Retinal pigment epithelial cell (primary cell): ENCODE results near the gene SDK1.

Experiments
- DNase-seq: peaks from one replicate; pipeline ENCODE4 v3.0.0-alpha.2; 2010; ENCODE audit warnings: low read depth
- H3K4me3 ChIP-seq: 2 replicates; pipeline ENCODE4 v1.5.1; 2011; ENCODE audit warnings: mild to moderate bottlenecking, low read length, control low read depth, moderate library complexity
- TF ChIP-seq, protein P1 (sequence below): conservative IDR thresholded peaks from 2 replicates; pipeline ENCODE4 v1.5.1; 2011; ENCODE audit warnings: low read depth, low read length, control low read depth, inconsistent platforms

Gene SDK1

DNA sequence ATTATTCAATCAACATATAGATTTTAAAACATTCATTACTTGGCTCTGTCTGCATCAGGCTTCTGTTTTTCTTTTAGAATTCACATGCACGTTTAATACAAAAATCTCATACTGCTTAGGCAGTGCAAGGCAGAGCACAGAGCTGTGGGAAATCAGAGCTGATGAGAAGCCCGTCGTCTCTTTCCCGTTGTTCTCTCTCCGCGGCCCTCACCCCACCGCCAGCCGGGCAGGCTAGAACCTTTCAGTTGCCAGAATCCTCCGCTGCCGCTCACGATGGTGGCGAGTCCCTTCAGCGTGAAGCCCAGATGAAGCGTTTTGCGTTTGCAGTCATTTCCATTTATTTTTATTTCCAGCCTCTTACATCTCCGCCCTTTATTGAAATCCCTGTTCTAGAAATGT lies 648.2 kb downstream of the SDK1 start:
- no peak for DNase-seq
- TF ChIP-seq, protein P1, sequence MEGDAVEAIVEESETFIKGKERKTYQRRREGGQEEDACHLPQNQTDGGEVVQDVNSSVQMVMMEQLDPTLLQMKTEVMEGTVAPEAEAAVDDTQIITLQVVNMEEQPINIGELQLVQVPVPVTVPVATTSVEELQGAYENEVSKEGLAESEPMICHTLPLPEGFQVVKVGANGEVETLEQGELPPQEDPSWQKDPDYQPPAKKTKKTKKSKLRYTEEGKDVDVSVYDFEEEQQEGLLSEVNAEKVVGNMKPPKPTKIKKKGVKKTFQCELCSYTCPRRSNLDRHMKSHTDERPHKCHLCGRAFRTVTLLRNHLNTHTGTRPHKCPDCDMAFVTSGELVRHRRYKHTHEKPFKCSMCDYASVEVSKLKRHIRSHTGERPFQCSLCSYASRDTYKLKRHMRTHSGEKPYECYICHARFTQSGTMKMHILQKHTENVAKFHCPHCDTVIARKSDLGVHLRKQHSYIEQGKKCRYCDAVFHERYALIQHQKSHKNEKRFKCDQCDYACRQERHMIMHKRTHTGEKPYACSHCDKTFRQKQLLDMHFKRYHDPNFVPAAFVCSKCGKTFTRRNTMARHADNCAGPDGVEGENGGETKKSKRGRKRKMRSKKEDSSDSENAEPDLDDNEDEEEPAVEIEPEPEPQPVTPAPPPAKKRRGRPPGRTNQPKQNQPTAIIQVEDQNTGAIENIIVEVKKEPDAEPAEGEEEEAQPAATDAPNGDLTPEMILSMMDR: no peak
- no peak overlapping the region for H3K4me3 ChIP-seq

DNA sequence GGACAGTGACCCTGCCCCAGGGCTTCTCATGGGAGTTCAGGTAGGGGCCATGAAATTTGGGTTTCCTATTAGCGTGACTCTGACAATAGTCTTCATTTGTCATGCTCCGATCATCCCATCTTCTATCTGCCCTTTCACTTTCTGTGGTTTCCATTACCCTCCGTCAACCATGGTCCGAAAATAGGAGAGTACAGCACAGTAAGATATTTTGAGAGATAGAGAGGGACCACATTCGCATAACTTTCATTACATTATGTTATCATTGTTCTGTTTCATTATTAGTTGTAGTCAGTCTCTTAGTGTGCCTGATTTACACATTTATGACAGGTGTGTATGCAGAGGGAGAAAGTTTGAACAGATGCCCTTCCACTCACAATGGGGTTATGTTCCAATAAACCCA lies 649.2 kb downstream of the SDK1 start:
- H3K4me3 ChIP-seq: no peak overlapping the region
- TF ChIP-seq, protein P1: no peak
- no peak for DNase-seq

DNA sequence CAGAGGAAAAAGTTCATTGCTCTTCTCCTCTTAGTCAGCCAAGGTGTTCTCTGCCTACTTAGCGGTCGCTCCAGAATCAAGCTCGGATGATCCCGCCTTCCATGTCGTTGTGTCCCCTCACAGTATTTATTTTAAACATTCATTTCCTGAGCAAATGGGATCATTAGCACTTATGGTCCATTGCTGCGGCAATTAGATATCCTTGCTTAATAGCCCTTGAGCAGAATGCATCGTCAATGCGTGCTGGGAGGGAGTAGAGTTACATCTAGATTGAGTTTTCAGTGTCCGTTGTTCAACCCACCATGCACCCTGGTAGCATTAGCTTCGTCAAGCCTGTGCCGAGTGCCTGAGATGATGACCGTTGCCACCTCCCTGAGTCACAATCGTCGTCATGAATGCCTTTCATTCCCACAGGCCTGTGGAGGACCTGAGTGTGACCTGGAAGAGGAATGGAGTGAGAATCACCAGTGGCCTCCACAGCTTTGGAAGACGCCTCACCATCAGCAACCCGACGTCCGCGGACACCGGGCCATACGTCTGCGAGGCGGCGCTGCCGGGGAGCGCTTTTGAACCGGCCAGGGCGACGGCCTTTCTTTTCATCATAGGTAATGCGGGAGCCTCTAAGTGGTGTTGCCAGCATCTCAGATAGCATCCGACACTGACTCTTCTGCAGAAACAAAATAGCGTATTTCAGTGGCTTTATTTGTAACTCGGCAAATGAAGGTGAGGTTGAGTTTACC lies 650.4 kb downstream of the SDK1 start:
- no peak for DNase-seq
- TF ChIP-seq, protein P1: no peak
- H3K4me3 ChIP-seq: no peak overlapping the region

DNA sequence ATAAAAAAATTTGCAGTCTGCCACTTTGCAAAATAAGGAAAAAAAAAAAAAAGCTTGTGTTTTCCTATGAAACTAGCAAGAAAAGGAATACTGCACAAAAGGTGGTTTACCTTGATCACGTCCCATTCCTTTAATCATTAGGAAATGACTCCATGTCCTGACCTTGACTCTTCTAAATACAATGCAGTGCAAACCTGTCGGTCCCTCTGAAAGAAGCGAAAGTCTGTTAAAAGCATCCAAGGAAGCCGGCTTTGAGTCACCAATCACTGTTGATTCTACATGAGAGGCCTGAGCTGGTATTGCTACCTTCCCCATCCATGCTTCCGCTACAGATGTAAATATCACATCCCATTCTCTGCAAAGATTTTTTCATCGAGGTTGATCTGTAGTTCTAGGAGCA lies 652.1 kb downstream of the SDK1 start:
- TF ChIP-seq, protein P1: no peak
- no peak for DNase-seq
- no peak overlapping the region for H3K4me3 ChIP-seq

DNA sequence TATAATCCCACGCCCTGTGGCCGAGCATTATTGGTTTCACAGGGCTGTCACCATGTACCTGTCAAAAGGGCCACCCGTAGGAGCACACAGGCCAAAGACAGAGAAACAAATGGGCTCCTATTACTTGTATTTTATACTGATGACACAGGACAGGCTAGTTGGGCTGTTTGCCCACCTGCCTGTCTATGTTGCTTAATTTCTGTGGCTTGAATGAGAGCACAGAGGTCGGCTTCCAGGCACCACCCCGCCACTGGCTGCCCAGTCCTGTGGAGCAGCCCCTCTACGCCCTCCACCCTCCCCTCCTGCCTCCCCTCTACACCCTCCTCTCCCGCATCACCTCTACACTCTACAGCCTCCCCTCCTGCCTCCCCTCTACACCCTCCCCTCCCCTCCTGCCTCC lies 652.9 kb downstream of the SDK1 start:
- no peak overlapping the region for H3K4me3 ChIP-seq
- no peak for DNase-seq
- TF ChIP-seq, protein P1: no peak

DNA sequence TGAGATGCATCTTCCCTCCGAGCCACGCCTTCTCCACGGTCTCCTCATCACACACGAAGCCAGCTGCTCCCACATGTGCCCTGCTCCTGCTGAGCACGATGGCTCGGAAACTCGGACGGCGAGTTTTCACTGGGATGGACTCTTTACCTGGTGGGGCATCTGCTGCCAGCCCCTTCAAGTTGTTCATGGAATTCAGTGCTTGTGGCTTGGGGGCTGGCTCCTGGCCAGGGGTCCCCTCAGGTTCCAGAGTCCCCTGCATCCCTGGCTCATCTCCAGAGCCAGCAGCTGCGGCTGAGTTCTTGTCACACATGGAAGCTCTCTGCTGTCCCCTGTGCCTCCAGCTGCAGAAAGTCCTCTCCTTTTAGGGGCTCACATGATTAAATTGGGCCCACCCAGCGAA lies 654.0 kb downstream of the SDK1 start:
- TF ChIP-seq, protein P1: no peak

More for the DNA sequence above, 654.0 kb downstream of the SDK1 start:
- no peak for DNase-seq
- H3K4me3 ChIP-seq: no peak overlapping the region
